Stimulated activated CD4-positive, alpha-beta T cell treated with anti-CD3 and anti-CD28 coated beads, Interleukin-4, amount 100 ng/mL, for 24 hours (primary cell): ENCODE results near the gene RAB31.
"Not testable (repeated sequence)": the region's sequence is repeated elsewhere in the genome, so short reads cannot be mapped to it uniquely, and the experiment has no call there.

Experiments
- DNase-seq: peaks from one replicate; pipeline ENCODE4 v3.0.0-alpha.2; 2020

Gene RAB31

DNA sequence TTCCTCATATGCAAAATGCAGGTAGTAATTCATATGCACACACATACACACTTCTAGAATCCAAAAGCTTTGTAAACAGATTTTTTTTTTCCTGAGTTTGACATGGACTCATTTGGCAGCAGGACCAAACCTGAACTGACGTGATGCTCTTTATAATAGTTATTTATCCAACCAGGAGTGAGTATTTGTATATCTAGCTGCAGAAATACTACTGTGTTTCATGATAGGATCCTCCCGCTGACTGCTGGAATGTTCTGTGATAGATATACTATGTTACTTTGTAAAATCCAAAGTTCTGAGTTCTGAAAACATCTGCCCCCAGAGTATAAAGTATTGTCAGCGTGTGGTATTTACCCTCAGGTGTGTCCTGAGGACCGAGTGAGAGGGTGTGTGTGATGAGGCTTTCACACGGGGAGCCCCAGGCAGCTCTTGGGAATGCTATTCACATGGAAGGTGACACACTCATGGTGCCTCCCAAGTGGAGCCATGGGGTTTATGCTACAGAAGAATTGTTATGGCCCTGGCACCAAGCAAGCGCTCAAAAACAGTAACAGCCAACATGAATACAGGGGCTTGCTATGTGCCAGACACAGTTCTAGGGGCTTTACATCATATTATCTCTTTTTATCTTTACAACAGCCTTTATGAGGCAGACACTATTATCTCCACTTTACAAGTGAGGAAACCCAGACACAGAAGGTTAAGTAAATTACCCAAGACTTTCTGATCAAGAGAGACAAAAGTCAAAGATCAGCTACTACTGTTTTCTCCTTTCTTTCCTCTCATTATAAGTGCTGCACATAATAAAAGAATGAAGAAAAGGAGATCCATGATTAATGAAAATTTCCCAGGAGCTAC lies 161.0 kb downstream of the RAB31 start:
- DNase-seq = no peak

DNA sequence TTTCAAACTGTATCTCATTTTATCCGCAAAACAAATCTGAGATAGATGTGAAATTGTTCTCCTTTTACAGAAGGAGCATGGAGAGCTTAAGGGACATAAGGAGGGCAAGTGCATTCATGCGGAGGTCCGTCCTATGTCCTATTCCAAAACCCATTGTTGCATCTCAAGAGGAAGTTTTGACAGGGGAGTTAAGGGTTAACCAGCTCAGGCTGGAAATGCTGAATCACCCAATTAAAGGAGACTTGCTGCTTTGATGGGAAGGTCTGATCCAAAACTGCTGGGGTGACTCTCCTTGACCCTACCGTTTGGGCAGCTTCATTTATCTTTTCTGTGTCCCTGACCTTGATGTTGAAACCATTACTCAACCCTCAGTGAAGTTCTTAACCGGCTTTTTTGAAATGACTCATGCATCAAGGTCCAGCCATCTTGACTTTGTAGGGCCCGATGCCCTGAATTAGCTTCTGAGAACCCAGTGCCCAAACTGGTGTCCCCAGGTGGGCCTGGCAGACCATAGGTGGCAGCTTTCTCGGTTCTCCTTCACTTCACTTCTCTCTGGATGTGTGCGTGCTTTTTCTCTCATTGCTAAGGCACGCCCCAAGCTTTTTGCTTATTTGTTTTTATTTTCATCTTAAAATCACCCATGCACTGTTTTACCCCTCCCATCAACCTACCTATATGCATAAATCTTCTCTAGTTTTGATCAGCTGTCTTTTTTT lies 161.8 kb downstream of the RAB31 start:
- no peak for DNase-seq

DNA sequence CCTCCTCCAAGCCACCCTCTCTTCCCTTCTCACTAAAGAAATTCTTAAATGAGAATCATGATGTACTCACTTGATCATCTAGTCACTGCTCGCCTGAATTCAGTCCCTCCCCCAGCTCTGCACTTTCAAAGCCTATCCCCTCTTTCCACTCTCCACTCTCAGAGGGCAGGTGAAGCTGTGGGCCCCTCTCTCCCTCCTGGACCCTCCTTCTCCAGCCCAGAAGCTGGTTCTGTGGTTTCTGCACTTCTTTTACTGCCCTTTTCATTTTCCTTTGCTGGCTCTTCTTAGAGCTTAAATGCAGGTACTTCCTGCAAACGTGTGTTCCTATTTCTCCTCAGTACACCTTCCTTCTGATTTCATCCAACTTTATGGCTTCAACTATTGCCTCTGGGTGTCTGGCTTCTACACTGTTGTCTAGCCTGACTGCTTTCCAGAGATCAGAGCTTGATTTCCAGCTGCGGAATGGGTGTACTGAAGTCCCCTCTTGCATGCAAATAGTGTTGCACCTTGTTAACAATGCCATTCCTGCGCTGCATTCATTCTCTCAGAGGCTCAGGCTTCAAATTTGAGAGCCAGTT lies 162.4 kb downstream of the RAB31 start:
- no peak for DNase-seq

DNA sequence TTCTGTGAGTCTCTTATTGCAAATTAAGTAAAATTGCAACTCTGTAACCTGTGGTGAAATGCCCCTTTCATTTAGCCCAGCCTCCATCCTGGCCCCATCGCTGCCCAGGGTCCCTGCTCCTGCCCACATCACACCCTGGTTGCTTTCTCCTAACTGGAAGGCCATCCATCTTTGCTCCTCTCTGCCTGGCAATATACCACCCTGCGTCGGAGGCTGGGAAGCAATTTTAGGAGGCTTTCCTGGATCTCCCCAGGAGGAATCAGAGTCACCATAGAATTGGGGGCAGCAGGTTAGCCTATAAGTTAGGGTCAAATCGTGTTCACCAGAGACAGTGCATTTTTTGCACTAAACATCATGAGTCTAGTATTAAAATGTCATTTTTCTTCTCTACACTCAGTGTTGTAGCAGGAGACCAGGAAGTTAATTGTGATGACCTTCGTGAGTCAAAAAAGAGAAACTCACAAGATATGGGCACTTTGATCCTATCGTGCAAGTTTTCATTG lies 163.2 kb downstream of the RAB31 start:
- DNase-seq = no peak

DNA sequence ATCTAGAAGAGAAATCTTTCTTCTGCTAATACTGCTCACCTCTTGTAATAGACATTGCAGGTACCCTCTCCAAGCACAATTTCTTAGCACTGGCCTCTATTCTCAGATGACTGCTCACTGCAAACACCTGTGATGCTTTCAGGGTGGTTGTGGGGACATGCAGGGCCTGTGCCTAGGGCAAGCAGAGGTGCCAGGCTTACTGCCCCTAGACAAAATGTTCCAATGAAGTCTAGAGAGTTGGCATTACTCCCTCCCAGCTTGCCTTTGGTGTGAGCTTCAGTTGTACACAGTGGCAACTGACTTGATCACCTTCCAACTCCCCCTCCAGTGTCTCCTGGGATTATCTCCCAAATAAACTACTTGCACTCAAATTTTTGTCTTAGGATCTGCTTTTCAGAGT lies 164.7 kb downstream of the RAB31 start:
- DNase-seq = no peak

DNA sequence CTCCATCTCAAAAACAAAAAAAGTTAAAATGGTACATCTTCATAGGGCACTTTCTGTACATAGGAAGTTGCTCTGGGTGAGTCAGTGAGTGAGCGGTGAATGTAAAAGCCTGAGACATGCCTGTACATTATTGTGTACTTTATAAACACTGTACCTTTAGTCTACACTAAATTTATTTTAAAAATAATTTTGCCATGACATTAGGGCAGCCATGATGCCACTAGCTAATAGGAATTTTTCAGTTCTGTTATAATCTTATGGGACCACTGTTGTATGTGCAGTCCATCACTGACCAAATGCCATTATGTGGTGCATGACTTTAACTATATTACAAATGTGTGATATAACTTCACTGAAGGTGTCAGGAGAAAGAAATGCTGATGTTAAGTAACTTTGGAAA lies 166.6 kb downstream of the RAB31 start:
- DNase-seq = no peak

DNA sequence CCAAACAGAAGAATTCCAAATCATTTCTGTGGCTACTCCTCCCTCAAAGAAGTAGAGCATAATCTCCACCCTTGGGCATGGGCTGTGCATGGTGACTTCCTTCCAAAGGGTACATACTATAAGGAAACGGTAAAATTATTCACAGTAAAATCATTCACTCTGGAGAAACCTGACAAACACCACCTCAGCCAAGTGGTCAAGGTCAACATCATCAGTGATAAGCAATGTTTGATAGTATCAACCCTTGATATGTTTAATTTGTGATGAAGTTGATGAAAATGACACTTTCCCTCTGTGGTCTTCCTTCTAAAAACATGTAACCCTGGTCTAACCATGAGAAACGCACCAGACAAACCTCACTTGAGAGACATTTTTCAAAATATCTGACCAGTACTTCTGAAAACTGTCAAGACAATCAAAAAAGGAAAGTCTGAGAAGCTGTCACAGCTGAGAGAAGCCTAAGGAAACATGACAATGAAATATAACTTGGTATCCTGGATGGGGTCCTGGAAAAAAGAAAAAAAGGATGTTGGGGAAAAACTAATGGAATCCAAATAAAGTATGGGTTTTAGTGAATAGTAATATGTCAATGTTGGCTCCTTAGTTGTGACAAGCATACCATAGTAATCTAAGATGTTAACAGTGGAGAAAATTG lies 168.2 kb downstream of the RAB31 start:
- no peak for DNase-seq

DNA sequence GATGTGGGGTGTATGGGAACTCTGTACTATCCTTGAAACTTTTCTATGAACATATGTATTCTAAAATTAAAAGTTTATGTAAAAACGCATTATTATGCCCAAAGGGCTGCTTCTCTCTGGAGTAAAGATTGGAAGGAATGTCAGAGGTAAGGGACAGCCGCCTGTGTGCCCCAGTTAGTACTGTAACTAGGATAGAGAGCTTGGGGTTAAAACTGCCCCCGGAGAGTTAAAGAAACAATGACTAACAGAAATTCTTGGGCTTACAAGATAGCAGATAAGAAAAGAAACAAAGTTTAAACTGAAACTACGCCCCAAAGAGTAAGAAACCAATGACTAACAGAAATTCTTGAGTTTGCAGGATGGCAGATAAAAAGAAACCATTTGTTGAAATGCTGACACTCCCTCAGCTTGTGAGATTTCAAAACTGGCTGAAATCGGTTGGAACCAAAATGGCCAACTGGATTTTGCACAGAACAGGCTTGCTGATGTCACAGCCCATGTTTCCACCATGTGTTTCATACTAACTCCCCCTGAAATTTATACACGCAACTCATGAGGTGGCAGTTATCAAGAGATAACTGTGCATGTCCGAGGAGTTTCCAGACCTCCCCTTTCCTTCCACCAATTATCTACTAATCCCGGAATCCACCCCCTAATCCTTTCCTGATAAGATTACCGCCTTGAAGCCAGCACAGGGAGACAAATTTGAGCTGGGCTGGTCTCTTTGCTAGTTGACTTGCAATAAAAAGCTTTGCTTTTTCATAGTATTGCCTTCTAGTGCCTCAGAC lies 169.0 kb downstream of the RAB31 start:
- DNase-seq = no peak

DNA sequence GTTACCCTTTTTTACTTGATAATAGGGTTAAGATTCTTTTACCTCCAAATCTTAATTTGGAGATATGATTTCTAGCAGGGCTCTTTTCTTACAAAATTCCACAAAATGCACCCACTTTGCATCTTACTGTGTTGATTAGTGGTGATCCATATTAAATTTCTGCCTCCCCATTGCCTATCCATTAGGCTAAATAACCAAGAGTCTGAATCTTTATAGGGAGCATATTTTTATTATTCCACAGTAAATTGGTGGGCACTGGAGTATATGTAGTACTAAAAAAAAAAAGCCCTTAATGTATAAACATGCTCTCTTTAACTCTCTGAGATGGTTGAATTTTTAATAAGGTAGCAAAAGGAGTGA lies 169.5 kb downstream of the RAB31 start:
- DNase-seq = no peak

DNA sequence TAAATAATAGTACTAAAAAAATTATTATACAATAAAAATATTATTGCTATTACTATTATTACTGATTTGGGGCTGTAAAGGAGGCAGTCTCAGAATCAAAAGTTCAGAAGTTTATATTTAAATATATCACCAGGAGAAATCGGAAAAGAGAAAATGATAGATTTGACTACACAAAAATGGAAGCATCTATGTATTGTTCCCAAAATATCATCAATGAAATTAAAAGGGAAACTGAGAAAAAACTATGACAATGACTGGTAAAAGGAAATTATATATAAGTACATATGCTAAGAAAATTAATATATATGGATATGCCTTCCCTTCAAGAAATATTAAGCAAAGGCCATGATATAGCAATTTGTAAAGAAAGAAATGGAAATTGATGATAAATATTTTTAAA lies 170.0 kb downstream of the RAB31 start:
- DNase-seq = no peak

DNA sequence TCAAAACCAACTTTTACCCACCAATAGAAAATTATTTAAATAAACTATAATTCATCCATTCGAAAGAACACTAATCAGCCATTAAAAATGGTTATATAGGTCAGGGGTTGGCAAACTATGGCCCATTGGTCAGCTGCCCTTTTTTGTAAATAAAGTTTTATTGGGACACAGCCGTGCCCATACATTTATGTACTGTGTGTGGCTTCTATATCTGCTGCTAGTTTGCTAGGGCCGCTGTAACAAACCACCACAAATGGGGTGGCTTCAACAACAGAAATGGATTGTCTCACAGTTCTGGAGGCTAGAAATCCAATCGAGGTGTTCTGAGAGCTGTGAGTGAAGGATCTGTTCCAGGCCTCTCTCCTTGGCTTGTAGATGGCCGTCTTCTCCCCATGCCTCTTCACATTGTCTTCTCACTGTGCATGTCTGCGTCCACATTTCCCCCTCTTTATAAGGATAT lies 170.7 kb downstream of the RAB31 start:
- no peak for DNase-seq

DNA sequence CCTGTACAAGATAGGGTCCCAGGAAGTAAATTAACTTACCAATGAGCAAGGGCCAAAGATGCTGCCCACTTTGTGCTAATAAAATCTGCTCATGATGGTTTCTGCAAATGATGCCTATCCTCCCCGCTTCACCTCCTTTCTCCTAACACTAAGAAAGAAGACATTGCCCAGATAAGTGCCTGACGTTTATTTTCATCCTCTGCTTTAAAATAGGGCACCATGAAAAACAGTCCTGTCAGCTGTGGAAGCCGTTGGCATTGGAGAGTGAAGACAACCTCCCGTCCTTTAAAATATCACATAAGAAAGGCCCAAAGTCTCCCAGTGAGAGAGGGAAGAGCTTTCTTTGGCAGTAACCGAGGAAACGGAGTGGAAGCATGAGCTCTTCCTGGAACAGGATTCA lies 176.0 kb downstream of the RAB31 start:
- no peak for DNase-seq

DNA sequence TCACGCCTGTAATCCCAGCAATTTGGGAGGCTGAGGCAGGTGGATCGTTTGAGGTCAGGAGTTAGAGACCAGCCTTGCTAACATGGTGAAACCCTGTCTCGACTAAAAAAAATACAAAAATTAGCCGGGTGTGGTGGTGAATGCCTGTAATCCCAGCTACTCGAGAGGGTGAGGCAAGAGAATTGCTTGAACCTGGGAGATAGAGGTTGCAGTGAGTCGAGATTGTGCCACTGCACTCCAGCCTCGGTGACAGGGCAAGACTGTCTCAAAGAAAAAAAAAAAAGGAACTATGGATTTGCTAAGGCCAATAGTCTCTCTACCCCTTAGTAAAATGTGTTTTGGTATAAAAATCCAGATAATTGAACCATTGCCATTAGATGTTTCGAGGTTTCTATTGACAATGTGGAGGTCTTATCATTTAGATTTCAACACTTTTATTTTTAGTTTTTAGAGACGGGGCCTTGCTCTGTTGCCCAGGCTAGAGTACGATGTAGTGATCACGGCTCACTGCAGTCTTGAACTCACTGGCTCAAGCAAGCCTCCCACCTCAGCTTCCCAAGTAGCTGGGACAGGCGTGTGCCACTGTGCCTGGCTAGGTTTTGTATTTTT lies 176.5 kb downstream of the RAB31 start:
- no peak for DNase-seq

DNA sequence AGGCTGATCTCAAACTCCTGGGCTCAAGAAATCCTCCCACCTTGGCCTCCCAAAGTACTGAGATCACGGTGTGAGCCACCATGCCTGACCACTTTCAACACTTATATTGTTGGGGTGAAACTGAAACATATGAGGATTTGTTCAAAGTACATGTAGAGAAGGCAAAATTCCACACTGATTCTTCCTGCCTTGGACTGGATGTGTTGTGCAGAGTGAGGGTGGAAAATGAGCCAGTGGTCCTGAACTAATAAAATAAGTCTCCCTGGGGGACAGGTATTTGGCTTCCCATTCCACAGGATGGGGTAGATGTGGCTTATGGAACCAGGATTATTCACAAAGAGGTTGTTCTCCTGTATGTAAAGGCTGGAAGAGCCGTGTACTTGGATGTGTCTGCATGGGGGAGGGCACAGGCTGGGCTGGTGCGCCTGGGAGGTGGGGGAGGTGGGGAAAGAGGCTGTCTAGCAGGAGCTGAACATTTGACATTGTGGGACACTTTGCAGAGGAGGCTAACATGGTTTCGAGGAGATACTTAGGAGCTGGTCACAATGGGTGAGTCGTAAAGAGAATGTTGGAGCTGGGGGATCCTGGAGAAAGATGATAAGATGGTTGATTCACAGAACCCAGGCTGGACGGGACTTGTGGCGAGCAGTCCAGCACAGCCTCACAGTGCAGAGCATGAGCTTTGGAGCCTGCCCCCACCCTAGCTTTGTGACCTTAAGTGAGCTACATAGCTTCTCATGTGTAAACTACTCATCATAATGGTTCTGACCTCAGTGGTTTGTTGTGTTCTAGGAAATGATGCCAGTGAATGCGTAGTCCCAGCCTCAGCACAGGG lies 177.3 kb downstream of the RAB31 start, which contains the start of gene TXNDC2:
Gene TXNDC2, plus strand, starts transcription at position 804 of the 835 bp plus-strand sequence. CDS start 708 bp downstream, outside the sequence.
- DNase-seq = no peak

DNA sequence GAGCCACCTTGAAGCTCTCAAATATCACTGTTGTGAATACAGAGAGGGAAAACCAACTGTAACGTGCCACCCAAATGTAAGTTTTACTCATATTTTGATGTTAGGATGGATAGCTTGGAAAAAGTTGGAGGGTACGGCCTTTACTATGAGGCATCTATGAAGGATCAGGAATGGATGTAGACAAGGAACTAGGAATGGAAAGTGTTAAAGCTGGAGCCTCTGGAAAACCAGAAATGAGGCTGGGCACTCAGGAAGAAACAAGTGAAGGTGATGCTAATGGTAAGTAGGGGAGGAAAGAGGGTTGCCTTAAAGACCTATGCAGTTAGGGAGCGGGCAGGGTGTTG lies 177.9 kb downstream of the RAB31 start:
- no peak for DNase-seq

DNA sequence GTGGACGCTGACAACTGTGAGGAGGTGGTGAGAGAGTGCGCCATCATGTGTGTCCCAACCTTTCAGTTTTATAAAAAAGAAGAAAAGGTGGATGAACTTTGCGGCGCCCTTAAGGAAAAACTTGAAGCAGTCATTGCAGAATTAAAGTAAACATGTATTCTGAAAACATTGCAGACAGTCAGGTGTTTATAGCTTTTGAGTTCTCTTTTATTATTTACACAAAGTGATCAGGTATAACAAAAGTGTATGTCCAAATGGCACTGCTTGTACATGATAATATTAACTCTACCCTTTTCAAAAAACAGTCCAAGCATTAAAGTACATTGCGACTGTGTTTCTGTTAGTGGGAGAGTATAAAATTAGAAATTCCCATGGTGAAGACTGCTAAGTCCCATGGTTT lies 179.9 kb downstream of the RAB31 start:
- no peak for DNase-seq

DNA sequence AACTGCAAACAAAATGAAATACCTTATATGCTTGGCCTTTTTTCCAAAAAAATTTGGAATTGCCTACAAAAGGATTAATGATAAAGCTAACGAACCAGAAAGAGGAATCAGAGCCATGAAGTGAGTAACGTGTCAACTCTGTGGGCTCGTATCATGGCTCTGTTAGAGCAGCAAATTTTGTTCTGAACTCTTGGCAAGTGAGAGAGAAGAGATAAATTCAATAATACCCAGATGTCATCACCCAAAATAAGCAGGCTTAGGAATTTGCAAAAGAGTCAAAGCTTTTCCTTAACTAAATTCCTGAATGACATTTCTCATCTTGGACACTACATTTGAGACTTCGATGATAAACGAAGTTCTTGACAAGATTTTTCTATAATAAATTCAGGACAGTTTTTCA lies 182.1 kb downstream of the RAB31 start:
- no peak for DNase-seq

DNA sequence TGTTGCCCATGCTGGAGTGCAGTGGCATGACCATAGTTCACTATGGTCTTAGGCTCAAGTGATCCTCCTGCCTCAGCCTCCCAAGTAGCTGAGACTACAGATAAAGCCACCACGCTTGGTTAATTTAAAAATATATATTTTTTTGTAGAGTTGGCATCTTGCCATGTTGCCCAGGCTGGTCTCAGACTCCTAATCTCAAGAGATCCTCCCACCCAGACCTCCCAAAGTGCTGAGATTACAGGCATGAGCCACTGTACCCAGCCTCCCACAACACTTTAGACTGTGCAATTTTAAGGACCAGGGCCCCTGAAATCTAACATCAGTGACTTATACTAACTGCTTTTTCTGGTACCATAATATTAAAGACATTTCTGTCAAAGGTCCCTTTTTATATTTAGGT lies 182.9 kb downstream of the RAB31 start:
- DNase-seq = no peak

DNA sequence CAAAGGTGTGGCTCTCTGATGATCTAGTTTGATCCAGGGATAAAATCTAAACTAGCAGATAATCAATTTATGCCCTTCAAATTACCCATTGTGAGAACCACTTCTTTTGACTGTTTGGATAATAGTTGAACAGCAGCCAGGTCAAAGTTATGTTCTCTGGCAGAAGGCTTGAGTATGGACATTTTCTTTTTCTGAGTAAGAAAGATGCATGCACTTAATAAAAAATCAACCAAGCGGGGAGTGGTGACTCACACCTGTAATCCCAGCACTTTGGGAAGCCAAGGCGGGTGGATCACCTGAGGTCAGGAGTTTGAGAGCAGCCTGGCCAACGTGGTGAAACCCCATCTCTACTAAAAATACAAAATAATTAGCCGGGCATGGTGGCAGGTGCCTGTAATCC lies 183.4 kb downstream of the RAB31 start:
- DNase-seq = not testable (repeated sequence)

DNA sequence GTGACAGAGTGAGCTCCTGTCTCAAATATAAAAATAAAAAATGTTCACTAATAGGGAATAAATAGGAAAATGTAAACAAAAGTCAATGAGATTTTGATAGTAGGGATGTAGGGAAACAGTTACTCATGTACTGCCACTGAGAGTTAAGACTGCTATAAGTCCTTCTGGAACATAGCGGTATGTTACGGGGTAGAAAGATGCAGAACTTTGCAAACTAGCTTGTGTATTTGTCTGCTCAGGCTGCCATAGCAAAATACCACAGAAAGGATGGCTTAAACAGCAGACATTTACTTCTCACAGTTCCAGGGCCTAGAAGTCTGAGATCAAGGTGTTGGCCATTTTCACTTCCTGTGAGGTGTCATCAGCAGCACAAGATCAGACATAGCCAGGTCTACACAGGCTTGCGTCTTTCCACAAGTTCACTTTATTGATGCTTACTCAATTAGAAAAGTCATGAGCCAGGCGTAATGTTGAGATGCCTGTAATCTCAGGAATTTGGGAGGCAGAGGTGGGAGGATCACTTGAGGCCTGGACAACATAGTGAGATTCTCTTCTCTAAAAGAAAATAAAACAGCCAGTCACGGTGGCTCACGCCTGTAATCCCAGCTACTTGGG lies 186.5 kb downstream of the RAB31 start:
- no peak for DNase-seq

DNA sequence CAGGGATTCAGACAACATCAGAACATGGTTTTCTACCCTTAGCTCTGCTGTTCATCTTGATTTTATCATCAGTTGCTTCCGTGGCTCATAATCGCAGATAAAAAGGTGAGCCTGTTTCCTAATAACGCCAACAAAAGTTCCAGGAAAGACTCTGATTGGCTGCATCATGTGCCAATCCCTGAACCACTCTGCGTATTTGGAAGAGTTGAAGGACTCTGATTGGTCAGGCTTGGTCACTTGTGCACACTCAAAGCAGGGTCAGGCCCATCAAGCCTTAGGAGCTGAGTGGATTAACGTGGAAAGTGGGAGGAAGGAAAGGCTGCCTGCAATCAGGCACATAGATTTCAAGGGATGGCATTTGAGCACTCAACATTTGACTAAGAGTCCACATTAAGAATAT lies 189.0 kb downstream of the RAB31 start:
- DNase-seq = no peak
